ENCODE data around the gene GIMD1.
A peak's percentile ranks its signal among the peaks of the same experiment; 100 is the strongest.
"Not testable (repeated sequence)": the region's sequence is repeated elsewhere in the genome, so short reads cannot be mapped to it uniquely, and the experiment has no call there.

Gene GIMD1

DNA sequence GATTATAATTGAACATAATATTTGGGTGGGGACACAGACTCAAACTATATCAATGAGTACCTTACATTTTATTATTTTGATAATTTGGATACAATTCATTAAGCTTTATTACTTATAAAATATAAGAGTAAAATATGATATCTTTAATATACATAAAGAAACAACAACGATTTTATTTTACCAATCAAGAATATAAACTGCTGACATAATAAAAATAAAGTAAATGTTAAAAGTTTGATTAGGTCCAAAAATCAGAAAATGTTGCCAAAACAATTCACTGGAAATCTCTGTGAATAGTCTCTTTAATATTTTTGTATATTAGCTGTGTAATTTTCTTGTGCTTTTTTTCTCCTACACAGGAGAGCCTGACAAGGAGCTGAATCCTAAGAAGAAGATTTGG lies 21.4 kb downstream of the GIMD1 start:
- no peak for DNase-seq (ENCODE audit: low spot score)

DNA sequence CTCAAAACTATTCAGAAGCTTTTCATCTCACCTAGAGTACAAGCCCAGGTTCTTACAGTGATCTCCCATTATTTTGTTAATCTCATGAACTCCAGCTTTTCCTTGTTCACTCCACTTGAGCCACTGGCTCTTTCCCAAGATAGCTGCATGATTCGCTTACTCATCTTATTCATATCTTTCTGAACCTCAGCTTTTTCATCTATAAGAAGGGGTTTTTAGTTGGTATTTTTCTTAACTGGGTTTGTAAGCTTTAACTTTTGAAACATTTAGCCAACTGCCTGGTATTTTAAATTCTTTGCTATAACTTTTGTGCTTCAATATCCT lies 24.0 kb downstream of the GIMD1 start:
- DNase-seq (ENCODE audit: low spot score) = peak; percentile 25

GRCh38 chr4:106343865-106344646 lies 24.5 kb downstream of the GIMD1 start:
- no peak for DNase-seq (ENCODE audit: low spot score)

DNA sequence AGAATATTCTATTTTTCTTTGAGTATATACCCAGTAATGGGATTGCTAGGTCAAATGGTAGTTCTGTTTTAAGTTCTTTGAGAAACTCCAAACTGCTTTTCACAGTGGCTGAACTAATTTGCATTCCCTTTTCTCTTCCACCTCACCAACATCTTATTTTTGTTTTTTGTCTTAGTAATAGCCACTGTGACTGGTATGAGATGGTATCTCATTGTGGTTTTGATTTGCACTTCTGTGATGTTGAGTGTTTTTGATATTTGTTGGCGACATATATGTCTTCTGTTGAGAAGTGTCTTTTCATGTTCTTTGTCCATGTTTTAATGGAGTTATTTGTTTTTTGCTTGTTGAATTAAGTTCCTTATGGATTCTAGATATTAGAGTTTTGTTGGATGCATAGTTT lies 27.8 kb downstream of the GIMD1 start:
- no peak for DNase-seq (ENCODE audit: low spot score)

DNA sequence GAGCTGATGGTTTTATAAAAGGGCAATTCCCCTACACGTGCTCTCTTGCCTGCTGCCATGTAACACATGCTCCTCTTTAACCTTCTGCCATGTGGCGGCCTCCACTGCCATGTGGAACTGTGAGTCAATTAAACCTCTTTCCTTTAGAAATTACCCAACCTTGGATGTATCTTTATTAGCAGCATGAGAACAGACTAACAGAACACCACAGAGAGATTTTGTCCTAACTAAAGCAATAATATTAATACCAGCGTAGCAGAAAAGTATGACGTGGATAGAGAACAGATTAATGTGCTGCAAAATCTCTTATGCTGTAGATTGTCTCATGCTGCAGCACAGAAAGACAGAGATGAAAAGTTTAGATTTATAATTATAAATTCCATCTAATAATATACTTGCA lies 29.1 kb downstream of the GIMD1 start:
- DNase-seq (ENCODE audit: low spot score) = no peak

GRCh38 chr4:106338671-106339070 lies 29.9 kb downstream of the GIMD1 start:
- no peak for DNase-seq (ENCODE audit: low spot score)

GRCh38 chr4:106337916-106338315 lies 30.7 kb downstream of the GIMD1 start:
- no peak for DNase-seq (ENCODE audit: low spot score)

DNA sequence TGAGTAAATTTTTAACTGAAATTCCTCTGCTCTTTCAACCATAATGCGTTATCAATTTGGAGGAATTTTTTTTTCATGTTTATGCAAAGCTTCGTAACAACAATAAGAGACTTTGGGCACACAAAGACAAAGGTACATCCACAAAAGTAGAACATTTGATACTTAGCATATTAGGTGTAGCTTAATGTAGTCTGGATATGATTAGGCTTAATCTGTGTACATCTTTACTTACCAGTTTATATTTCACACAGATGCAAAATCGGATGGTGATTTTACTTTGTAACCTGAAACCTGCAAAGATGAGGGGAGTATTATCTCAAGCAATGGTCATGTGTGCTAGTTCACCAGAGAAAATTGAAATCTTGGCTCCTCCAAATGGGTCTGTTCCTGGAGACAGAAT lies 32.0 kb downstream of the GIMD1 start:
- DNase-seq (ENCODE audit: low spot score) = no peak

DNA sequence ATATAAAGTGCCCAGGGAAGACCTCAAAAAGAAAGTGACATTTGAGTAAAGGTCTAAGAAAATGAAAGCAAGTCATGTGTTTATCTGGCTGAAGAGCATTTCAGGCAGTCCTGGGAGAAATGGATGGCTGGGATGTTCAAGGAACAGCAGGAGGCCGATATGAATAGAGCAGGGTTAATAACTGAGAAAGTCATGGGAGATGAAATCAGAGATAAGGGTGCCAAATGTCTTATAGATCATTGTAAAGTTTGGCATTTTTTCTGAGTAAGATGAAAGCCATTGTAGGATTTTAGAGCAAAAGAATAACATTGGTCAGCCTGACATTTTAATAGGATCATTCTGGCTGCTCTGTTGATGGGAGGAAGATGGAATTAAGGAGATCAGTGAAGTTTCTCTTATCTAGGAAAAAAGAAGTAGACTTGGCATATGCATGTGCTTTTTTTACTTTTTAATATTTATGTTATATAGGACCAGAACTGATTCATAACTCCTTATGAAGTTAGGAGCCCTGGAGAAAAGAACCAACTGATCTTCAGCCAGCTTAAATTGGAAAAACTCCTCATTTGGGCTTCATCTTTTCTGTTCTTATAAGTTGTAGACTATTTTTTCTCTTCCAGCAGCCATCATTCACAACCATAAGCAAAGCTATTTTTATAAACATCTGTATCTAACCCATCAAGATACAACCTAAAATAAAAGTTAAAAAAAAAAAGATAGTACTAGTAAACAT lies 33.7 kb downstream of the GIMD1 start:
- DNase-seq (ENCODE audit: low spot score) = no peak

GRCh38 chr4:106333186-106333585 lies 35.4 kb downstream of the GIMD1 start:
- DNase-seq (ENCODE audit: low spot score) = no peak

DNA sequence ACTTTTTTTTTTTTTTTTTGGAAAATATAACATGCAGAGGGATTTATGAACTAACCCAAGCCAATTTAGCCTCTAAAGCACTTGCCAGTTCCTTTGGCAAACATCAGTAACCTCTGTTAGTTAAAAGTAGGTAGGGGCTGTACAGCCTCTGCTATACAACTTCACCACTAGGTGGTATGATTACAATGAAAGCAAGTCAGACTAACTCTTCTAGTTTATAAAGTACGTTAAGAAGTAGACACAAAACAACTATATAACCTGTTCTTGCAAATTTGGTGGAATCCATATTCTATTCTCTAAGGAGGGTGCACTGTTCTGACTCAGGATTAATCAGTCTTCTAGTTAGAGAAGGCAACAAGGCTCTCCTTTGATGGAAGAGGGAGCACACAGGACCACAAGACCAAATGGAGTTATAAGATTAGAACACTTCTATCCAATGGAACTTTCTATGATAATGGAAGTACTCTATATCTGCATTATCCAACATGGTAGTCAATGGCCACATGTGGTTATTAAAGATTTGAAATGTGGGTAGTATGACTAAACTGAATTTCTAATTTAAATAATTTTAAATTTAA lies 39.4 kb downstream of the GIMD1 start:
- peak; percentile 53 for DNase-seq (ENCODE audit: low spot score)

DNA sequence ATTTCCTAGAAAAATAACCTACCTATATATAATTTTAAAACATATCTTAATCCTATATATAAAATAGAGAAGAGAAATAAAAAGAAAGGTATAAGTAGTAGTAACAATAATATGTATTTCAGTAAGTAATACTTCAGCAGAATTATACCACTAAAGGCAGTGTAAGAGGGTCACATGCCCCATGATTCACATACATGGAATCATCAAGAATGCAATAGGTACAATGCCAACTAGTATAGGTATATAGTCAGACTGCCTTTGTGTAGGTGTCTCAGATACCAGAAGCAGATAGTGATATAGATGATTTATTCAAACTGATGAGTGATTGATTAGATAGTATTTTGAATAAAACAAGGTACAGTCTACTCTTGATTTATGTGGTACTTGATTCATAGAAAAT lies 42.8 kb downstream of the GIMD1 start:
- DNase-seq (ENCODE audit: low spot score) = no peak

DNA sequence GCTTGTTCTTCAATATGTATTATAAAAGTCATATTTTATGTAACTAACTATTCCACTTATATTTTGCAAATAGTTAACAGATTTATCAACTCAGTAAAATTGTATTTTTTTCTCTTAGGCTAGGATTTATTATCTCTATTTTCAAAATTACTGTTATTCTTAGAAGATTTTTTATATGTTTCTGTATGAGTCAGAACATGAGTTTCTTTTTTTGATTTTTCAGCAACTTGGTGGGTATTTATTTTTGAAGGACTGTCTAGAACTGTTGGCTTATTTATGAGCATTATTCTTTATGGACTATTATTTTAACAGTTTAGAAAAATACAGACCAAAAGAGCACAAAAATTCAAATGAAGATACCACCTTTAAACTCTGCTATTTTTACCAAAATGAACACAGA lies 45.5 kb downstream of the GIMD1 start:
- DNase-seq (ENCODE audit: low spot score) = no peak

GRCh38 chr4:106321814-106322213 lies 46.8 kb downstream of the GIMD1 start:
- DNase-seq (ENCODE audit: low spot score) = not testable (repeated sequence)

DNA sequence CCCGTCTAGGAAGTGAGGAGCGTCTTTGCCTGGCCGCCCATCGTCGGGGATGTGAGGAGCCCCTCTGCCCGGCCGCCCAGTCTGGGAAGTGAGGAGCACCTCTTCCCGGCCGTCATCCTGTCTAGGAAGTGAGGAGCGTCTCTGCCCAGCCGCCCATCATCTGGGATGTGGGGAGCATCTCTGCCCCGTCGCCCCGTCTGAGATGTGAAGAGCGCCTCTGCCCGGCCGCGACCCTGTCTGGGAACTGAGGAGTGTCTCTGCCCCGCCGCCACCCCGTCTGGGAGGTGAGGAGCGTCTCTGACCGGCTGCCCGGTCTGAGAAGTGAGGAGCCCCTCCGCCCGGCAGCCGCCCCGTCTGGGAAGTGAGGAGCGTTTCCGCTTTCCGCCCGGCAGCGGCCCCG lies 47.4 kb downstream of the GIMD1 start:
- not testable (repeated sequence) for DNase-seq (ENCODE audit: low spot score)

DNA sequence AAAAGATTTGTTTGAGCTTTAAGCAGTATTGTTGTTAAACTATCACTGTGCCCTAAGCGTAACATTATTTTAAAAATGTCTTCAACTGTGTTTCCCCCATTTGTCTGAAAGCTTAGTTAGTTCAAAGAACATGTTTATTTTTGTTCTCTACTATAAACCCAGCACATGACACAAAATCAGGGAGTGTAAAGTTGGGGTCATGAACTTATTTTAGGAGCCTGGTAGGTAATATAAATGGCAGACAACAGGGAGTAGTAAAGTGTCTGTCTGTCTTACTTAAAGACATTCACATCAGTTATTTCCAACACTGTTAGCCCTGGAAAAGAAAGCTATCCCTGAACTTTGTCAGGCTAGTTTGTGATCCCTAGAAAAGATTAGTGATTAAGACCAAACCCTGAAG lies 48.3 kb downstream of the GIMD1 start:
- no peak for DNase-seq (ENCODE audit: low spot score)

- DNase-seq (ENCODE audit: low spot score) = no peak
Observed at GRCh38 chr4:106318511-106318910, 50.1 kb downstream of the GIMD1 start.

DNA sequence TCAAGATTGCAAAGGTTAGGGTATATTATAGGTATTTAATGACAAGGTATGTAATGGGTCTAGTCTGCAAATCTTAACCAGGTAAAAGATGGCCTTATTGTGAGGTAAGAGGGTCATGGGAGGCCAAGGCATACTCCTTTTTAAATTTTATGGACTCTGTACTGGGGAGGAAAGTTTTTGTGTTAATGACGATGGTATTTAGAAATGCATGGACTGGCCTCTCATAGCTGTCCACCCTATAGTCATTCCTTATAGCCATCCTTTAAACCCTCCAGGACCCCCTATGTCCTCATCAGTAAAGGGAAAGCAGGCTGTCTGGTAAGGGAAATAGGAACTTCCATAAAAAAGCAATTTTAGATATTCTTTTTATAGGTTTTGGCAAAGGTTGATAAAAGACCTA lies 50.8 kb downstream of the GIMD1 start:
- no peak for DNase-seq (ENCODE audit: low spot score)

DNA sequence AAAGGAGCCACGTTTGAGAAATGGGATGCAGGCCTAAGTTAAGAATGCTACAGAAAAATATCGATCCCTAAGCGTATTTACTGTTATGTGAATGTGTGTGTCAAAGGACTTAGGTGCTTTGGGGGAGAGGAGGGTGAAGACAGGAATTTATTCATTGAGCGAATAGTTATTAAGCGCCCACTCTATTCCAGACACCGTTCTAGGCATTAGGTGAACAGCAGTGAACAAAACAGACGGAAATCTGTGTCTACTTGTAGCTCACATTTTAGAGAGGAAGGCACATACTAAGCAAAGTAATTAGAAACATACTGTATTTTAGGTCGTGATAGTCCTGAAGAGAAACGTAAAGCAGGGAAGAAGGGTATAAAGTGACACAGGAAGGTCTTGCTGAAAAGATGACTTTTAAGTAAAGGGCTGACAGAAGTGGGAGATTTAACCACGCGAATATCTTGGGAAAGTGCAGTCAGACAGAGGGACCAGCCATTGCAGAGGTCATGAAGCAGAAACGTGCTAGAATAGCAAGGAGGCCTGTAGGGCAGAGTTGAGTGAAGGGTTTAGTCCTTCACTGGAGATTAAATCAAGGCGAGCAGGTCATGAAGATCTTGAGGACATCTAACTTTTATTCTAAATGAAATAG lies 51.7 kb downstream of the GIMD1 start:
- no peak for DNase-seq (ENCODE audit: low spot score)

DNA sequence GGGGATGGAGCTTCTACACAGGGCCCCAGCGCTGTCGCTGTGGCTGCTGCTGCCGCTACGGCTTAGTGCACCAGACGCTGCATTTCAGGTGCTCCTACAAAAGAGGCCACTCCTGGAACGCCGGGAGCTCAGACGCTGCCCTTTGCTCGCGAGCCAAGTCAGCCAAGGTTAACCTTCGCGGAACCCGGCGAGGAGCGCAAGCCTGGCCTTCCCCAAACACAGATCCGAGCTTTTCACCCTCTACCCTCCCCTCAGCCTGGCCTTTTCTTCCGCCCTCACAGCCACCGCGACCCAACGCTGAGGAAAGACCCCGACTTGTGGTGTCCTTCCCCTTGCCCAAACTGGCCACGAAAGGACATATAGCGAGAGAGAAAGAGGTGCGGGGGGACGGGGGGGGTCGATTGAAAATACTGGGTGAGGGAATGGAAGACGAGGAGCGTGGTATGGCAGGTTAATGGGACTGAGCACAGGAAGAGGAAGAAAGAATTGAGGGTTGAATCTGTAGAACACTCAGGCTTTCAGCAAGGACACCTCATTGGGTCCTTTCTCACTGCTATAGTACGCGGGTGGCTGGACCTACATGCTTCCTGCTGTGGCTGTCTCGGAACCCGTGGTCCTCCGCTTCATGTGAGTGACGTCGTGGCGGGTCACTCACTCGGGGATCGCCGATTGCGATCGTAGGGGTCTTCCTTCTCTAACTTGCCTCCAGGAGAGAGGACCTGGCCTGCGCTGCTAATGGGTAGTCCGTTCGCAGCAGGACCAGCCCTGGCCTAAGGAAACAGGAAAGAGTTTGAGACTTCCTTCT lies 52.4 kb downstream of the GIMD1 start, which contains the start of the genes AIMP1 and TBCK:
AIMP1 (plus strand) TSS at position 583 of the 805 bp plus-strand sequence. CDS start 8,460 bp downstream, outside the sequence.
TBCK (minus strand) TSS at position 242 of the 805 bp plus-strand sequence. CDS start 7,249 bp downstream, outside the sequence.
- peak; percentile 87 for DNase-seq (ENCODE audit: low spot score)

DNA sequence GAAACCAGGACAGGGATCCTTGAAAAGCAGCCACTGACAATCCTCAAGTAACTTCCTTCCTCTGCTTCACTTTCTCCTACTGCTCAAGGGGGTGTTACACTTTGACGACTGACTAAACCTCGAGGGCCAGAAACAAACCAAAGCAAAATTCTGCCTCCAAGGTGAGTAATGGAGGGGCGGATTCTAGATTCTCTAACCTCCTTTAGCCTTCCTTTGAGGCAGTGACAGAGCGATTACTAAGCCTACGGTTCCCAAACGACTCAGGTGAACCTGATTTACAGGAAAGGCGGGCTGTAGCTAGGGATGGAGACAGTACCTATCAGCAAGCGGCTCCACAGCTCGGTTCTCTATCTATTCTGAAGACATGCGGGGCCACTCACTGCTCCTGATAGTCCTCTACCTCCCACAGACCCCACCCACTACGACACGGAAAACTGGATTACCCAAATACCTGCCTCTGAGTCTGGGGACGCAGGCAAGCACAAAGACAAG lies 53.1 kb downstream of the GIMD1 start:
- peak; percentile 38 for DNase-seq (ENCODE audit: low spot score)

GRCh38 chr4:106314960-106315359 lies 53.6 kb downstream of the GIMD1 start:
- DNase-seq (ENCODE audit: low spot score) = no peak

Data from GM03348 (cell line).